Inferior parietal cortex (tissue), 1 donor: ENCODE data around the gene GRIN2A.

Source experiments
- DNase-seq: peaks from one replicate; pipeline ENCODE4 v3.0.0-alpha.2; 2016; ENCODE audit errors: extremely low spot score

The GRIN2A gene

DNA sequence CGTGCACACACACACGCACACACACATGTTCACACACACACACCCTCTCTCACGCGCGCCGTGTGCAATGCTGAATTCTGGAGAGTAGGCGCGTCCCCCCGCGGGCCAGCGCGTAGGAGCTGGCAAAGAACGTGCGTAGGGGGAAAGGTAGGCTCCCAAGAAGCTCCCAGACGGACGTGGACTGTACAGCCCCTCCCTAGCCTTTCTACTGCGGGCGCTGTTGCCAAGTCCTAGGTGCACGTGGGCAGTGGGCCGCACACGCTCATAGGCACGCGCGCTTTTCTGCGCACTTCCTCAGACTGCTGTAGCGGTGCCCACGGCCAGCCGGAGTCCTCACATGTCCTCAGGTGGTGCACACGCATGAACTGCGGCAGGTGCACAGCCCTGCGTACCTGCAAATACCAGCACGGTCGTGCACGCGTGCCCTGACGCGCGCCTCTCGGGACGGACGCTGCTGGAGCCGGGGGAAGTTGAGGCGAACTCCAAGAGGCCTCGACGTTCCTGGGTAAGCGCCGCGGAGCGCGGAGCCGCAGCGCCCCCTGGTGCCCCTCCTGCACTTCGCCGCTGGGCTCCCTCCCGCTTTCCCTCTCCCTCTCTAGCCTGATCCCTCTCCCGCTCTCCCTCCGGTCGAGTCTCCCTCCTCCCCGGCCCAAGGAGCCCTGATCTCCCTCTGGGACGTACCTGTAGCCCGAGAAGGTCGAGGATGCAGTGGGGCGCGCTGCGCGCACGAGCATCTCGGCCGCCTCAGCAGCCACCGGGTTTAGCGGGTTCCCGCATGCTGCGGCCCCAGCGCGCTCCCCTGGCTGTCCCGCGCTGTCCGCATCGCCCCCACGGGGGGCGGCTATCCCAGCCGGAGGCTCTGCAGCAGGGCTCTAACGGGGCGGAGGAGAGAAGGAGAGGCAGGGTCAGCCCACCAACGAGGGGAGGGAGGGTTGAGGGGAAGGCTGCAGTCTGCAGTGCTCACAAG lies 749 bp downstream of the GRIN2A start:
- peak; percentile 82 for DNase-seq

DNA sequence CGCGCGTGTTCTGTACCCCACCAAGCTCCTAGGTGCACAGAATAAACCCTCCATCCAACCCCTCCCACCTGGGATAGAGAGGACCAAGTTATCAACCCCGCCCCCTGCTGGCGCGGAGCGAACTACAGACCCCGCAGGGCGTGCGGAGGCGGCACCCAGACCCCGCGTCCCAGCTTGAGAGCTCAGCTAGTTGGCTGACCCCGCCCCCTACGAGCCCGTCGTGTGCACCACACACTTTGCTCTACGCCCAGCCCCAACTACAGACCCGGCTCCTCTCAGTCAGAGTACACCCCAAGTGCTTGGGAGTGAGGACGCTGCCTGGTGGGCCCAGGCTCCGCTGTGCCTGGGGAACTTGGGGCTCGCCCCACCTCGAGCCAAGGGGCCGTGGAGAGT lies 1.5 kb downstream of the GRIN2A start:
- no peak for DNase-seq

DNA sequence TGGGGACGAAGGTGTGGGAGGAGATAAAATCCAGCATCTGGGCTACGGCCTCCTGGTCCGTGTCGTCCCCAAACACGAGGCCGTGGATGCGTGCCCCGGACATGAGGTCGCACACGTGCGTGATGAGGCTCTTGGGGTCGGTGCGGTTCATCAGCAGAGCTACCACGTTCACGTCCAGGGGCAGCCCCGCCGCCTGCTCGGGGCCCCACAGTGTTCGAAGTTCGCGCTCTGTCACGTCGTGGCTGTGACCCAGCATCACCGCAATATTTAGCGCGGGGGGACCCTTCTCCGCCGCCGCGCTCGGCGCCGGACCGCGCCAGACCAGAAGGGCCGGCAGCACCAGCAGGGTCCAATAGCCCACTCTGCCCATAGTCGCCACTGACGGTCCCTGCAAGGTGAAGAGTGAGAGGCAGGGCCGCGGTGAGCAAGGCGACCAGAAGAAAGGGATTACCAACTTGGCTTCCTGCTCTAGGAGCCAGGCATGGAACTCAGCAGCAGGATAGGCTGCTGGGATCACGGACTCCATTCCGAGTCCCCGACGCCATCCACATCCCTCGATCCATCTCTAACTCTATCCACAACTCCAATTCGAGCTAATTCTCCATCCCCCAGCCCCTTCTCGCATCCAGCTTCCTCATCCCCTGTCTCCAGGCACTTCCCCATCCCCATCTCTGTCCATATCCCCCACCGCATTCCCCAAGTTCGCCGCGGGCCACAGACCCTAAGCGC lies 2.0 kb downstream of the GRIN2A start:
- no peak for DNase-seq

DNA sequence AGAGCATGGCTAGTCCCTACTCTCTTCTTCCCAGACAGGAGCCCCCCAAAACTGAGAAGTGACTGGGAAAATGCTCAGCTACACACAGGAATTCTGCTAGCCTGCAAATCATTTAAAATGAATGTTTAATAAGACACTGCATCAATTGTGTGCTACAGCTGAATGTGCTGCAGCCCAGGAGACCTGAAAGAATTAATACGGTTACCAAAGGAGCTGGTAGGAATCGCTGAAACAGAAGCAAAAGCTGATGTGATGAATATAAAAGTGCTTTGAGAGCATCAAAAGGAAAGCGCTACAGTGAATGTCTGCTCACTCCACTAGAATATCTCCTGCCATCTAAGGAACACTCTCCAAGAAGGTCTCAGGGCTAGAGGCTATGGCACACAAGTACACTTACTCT lies 3.7 kb downstream of the GRIN2A start:
- no peak for DNase-seq

DNA sequence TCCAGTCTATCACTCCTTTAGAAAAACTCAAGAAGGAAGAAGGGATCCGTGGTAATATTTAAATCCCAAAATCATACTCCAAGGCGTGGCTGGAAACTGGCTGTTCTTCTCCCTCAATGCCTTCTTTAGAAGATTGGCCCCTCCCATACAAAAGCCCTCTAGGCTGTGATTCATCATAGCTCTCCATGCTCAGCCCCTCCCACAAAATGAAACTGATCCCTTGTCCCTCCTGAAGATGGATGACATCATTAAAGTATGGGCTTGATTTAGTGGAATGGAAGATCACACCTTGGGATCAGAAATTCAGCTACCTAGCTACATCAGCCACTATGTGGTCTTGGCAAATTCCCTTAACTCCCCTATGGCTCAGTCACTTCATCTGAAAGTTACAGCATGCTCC lies 4.1 kb downstream of the GRIN2A start:
- peak; percentile 37 for DNase-seq

DNA sequence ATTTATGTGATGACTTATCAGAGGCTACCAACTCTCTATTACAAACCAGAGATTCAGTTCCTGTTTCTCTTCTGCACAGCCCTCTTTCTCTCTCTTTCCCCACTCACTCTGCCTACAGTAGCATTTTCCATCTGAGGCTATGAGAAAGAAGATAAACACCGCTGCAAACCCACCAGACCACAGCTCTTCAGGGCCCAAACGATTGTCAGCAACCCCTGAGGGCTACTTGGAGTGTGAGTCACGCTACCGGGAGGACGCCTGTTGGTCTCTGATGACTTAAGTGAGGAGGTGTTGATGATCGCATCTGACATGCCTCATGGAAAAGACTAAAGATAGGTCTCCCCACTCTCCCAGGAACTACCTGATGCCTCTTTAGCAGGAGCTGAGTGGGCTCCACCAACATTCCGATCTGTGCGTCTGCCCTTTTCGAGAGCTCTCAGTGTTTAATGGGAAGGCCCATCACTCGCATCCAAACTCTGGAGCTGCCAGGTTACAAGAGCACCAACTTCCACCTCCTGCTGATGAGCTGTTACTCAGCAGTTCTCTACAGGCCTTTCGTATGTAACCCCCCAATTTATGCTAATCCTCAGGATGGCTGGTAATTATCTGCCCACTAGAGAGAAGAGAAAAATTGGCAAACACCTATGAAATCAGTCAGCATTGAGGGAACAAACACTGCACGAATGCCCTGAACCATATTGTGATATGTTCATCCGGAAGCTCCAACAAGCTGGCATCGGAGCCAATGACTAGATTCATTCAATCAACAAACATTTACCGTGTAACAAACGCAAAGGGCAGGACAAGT lies 9.2 kb downstream of the GRIN2A start:
- no peak for DNase-seq

DNA sequence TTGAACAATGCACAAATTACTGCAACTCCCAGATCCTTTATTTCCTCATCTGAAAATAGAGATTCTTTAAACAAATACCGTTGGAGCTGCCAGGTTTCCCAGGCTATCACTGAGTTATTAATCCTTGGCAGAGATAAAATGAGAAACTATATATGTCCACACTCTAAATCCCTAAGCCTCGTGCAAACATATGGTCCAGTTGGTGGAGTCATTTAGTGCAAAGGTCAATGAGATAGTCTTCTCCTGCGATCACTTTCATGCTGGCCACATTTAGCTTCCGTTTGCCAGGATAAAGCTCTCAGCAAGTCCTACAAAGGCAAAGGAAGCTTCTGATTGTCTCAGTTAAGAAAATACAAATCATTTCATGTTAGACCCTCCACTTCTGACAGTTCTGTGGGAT lies 11.0 kb downstream of the GRIN2A start:
- DNase-seq: no peak

DNA sequence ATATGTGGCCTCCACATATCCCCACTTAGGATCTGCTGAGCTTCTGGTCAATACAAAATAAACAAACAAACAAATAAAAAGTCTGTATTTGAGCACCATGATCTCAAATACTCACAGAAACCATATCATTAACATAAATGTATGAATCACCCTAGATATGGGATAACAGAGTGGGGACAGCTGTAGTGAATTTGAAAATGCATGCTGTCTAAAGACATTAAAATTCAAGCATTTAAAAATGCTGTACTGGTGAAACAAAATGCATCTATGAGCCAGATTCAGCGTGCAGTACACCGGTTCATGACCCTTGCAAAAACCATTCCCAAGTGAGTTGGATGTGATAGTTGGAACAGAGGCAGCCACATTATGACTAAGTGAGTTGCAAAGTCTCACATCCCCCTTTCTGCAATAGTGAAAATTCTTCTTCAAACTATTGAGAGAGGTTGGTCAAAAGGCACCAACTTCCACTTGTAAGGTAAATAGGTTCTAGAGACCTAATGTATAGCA lies 12.3 kb downstream of the GRIN2A start:
- no peak for DNase-seq

DNA sequence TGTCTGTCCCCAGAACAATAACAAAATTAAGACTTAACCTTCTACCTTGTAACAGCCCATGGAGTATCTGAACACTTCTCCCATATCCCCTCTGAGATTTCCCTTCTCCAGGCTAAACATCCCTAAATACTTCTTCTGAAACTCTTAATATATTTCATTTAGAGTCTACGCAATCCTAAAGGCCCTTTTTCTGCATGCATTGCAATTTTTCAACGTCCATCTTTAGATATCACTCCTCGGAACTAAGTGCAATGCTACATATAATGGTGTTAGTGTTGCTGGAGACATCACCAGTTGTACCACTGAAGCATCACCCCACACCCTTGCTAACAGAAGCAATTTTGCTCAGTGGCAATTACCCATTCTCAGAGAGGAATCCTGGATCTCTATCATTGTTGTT lies 13.2 kb downstream of the GRIN2A start:
- DNase-seq: no peak

DNA sequence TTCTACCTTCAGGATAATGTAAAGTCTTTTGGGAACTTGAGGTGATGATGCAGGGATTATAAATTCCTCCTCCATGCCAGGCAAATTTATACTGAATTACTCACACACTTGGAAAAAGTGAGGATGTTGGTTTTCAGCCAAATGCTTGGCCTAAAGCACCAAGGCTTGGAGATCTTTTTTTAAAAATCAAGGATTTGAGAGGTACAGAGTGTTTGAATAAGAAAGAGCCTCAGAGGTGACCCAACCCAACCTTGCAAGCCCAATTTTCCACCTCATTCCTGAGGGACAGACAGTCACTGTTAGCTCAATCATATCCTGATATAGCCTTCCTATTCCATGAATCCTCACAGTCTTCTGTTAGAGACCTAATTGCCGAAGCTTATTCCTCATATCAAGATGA lies 14.0 kb downstream of the GRIN2A start:
- DNase-seq: peak; percentile 59

DNA sequence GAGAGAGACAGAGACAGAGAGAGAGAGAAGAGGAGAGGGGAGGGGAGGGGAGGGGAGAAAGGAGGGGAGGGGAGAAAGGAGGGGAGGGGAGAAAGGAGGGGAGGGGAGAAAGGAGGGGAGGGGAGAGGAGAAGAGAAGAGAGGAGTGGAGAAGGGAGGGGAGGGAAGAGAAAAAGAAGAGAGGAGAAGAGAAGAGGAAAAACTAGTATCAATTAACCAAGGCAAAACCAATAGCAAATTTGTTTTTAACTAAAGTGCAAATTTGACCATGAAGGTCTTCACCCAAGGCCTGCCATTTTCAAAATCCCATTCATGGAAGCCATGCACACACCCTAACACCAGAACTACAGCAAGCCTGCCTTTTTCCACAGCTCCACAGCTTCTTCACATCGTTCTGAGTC lies 16.6 kb downstream of the GRIN2A start:
- DNase-seq: no peak

DNA sequence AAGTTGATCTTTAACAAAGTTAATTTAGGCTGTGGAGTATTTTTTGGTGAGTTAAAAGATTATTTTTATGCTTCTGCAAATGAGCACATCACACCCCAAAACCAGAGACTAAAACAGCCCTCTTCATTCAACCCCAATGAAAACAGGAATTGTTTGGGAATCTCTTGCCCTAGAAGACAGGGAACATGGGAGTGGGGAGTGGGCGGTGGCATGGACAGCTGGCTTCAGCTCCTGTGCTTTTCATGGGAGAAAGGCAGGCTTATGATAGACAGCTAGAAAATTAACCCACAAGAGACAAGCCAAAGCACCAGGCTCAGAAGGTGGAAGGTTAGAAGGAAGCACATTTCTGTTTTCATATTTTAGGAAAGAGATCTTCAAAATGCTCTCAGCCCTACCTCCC lies 19.2 kb downstream of the GRIN2A start:
- DNase-seq: no peak

DNA sequence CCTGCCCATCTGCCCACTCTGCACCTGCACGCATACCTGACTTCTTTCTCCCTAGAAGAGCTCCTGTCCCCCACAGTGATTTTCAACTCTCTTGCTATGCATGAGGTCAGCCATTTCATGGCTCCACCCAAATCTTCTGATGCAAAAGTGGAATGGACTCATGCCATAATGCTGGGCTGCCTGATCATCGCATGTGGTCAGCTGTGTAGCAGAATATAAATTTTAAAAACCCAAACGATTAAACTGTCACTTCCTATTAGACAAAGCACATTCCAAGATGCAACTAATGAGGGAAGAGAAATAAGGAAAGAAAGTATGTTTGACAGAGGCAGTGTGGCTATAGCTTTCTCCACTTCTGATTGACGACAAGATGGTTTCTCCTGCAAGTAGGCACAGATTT lies 26.1 kb downstream of the GRIN2A start:
- no peak for DNase-seq

DNA sequence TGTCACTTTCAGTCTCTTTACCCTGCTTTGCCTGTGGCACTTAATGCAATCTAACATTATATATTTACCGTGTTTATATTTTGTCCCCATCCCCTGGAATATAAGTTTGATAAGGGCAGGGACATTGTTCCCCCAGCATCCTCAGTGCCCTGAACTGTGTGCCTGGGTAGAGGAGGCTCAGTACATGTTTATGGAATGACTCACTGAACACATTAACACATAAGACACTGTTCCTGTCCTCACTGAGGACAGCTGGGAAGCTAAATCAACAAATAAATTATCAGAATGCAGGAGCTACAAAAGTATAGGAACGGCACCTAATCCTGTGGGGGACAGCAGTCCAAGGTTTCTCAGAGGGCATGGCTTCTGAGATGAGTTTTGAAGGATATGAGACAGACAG lies 27.8 kb downstream of the GRIN2A start:
- no peak for DNase-seq

DNA sequence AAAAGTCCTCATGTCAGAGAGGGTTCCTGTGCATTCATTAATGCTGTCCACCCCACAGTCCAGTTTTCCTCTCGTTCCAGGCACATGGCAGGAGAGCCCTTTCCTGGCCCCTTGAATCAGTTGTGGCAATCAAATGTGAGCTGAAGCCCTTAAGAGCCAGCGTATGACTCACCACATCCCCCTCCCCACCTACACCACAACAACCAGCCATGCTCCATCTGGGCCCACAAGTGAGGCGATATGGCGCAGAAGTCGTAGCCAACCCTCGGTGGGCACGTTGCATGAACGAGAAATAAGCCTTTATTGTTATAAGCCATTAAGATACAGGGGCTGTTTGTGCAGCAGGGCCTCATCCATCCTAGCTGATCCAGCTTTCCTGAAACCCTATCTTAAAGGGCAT lies 28.2 kb downstream of the GRIN2A start:
- no peak for DNase-seq

DNA sequence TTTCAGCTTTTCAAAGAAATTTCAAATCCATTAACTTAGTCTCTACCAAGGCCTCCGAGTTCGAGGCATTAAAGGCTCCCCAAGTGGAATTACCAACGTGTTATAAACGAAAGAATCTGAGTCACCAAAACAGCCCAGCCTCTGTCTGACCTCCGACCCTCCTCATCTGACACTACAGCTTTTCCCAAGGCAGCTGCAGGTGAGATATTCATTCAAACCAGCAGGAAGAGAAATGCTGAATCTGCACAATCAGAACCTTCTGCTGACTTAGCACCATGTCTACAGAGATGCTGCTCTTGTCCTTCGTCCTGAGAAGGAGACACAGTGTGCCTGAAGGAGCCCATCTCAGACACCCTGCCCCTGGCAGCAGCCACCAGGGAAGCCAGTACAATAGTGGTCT lies 30.5 kb downstream of the GRIN2A start:
- no peak for DNase-seq

DNA sequence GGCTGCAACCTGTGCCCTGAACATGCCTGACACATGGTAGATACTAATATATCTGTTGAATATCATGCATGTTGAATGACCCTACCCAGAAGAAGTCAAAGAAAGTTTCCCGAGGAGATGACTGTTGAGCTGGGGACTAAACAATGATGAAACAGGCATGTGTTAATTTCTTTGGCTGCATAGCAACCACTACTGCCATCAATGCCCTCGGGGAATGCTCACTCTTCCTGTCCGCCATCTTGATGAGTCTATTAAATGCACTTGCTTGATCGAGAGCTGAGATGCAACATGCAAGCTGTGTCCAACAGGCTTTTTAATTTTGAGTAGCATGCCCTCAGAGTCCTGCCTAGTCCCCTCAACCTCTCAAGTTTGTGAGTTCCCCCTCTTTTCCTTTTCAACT lies 31.3 kb downstream of the GRIN2A start:
- DNase-seq: no peak

DNA sequence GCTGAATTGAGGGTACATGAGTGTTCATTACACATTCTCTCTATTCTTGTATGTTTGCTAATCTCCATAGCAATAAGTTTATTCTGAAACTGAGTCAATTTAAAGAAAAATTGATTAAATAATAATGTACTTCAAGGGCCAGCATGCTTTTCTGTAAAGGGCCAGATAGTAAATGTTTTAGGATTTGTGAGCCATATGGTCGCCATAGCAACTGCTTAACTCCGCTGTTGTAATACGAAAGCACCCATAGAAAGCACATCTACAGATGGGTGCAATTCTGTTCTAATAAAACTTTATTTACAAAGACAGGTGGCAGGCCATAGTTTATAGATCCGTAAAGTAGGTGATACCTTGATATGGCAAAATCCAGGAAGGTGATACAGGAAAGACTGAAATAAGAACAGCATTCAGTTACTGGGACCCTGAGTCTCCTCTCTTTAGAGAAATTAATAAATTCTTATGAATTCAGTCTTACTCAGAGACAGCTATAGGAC lies 36.6 kb downstream of the GRIN2A start:
- no peak for DNase-seq

DNA sequence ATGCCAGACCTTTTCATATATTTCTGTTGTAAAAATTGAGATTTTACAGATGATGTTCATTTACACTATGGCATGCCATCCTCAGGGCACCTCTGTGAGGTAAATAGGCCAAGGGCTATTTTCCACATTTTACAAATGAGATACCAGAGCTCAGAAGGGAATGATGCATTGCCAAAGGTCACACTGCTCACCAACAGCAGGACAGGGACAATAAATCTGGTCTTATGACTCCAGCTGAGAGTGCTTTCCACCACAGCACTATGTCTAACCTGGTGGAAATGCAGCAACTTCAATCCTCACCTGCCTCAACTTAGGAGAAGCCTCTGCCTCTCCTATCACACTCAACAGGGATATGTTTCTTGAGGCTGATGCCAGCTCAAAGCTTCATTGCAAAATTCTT lies 40.6 kb downstream of the GRIN2A start:
- DNase-seq: no peak

DNA sequence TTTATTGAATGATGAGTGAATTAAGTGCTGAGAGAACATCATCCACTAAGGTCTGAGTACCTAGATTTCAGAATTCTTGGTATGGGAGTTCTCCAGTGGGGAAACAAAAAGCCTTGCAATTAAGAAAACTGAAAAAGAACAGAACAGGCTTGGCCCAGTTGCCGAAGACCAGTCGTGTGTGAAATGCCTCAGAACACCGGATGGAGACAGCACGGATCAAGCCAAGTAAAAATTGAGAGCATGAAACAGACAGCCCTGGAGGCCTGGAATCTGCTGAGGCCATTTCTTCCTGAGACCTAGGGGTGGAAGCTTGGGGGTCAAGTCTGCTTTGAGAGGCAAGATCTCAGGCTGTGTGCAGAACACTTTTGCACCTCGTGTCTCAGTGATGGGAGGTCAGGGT lies 43.3 kb downstream of the GRIN2A start:
- DNase-seq: no peak

DNA sequence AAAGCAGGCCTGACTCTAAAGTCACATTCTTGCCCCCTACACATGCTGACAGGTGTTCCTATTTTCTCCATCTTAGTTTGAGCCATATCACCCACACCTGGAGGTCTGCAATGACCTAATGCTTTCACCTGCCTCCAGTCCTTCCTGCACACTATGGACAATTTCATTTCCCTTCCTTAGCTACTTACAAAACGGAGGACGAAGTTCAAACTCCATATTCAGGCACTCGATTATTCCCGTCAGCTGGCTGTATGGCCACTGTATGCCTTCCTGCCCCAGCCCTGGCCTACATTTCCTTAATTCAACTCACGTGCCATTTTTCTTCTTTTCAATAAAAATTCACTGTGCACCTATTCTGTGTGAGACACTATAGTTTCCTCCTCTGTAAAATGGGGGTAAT lies 44.9 kb downstream of the GRIN2A start:
- DNase-seq: no peak

DNA sequence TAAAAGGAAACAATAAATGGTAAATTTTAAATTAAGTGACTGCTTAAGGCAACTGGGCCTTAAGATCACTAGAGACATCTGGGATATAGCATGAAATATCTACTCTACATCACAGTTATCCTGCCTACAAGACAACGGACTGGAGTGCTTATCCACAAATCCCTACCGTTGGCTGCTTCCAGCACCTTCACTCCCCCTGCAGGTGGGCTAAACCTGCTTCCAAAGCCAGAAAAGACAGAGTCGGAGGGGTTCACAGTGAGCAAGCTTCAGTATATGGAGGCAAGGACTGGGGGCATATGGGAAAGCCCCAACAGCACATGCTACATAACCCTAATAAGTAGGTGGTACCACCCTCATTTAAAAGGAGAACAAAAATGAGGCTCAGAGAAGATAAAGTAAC lies 45.3 kb downstream of the GRIN2A start:
- DNase-seq: no peak
